Cardiac septum (tissue), 1 donor: Measurements from ENCODE around the gene AP2A2. TPM values are rescaled to one million over a fixed set of nuclear protein-coding genes. Genes with fewer than 3 reads are reported as not detected.

Experiments used
- DNase-seq: peaks from one replicate; pipeline ENCODE4 v3.0.0-alpha.2; 2020; ENCODE audit warnings: low spot score
- intact Hi-C: fragments of 100-400 bp; cut with DNase I; formaldehyde crosslinking; loops from one replicate; pipeline ENCODE4 v1.14.0; 2022
- total RNA-seq: library from RNA; stranded (reverse); fragmentation: NEBNext Ultra II Directional; extraction: Animal tissue kit (Norgen Biotek cat#: 25700); gene quantifications from one replicate; pipeline ENCODE4 v1.2.1, GENCODE V29; 2021
- donor health status: DM: no; HTN: no; CAD: no.

AP2A2 gene
- total RNA-seq, 1 donor from 2014 or later = 40.3 TPM

GRCh38 chr11:914747-915501, 10.7 kb upstream of the AP2A2 start:
- DNase-seq = no peak
- intact Hi-C loops = no loop called here

GRCh38 chr11:917426-917825, 8.2 kb upstream of the AP2A2 start:
- intact Hi-C loops = no loop called here

GRCh38 chr11:921921-922678, 3.6 kb upstream of the AP2A2 start:
- no peak for DNase-seq
- intact Hi-C loops = loop anchor here (5.0 kb wide), 1 partner anchor 130 kb away; no protein-coding TSS in a partner anchor

More at GRCh38 chr11:917426-917825, 8.2 kb upstream of the AP2A2 start:
- no peak for DNase-seq

- no peak for DNase-seq
- intact Hi-C loops = loop anchor here (2.0 to 5.0 kb wide), 2 partner anchors 79 to 128 kb away; no protein-coding TSS in a partner anchor
Observed at GRCh38 chr11:923691-924405, 1.8 kb upstream of the AP2A2 start.

GRCh38 chr11:924406-925157, 1.1 kb upstream of the AP2A2 start:
- DNase-seq = no peak
- intact Hi-C loops = loop anchor here (1.0 to 5.0 kb wide), 3 partner anchors 13 to 128 kb away; no protein-coding TSS in a partner anchor

GRCh38 chr11:925158-925495, 543 bp upstream of the AP2A2 start:
- no peak for DNase-seq

GRCh38 chr11:926341-926916, 759 bp downstream of the AP2A2 start:
- no peak for DNase-seq
- intact Hi-C loops = no loop called here

More at GRCh38 chr11:925158-925495, 543 bp upstream of the AP2A2 start:
- intact Hi-C loops = loop anchor here (1.0 to 2.0 kb wide), 2 partner anchors 14 to 80 kb away; no protein-coding TSS in a partner anchor

- no peak for DNase-seq
- intact Hi-C loops = no loop called here
Observed at GRCh38 chr11:927871-928270, 2.2 kb downstream of the AP2A2 start.

- DNase-seq = no peak
- intact Hi-C loops = no loop called here
Observed at GRCh38 chr11:928786-929185, 3.1 kb downstream of the AP2A2 start.

GRCh38 chr11:929405-929804, 3.7 kb downstream of the AP2A2 start:
- intact Hi-C loops = no loop called here
- no peak for DNase-seq

- no peak for DNase-seq
- intact Hi-C loops = no loop called here
Observed at GRCh38 chr11:931385-931784, 5.7 kb downstream of the AP2A2 start.

GRCh38 chr11:932435-932834, 6.8 kb downstream of the AP2A2 start:
- intact Hi-C loops = no loop called here
- no peak for DNase-seq

GRCh38 chr11:933142-933851, 7.6 kb downstream of the AP2A2 start:
- DNase-seq = no peak

GRCh38 chr11:933936-934335, 8.3 kb downstream of the AP2A2 start:
- DNase-seq = no peak
- intact Hi-C loops = no loop called here

More at GRCh38 chr11:933142-933851, 7.6 kb downstream of the AP2A2 start:
- intact Hi-C loops = no loop called here

GRCh38 chr11:934527-934926, 8.9 kb downstream of the AP2A2 start:
- DNase-seq = no peak
- intact Hi-C loops = no loop called here

- intact Hi-C loops = no loop called here
Observed at GRCh38 chr11:936199-936598, 10.5 kb downstream of the AP2A2 start.

GRCh38 chr11:937841-938261, 12.2 kb downstream of the AP2A2 start:
- intact Hi-C loops = no loop called here
- DNase-seq = no peak

More at GRCh38 chr11:936199-936598, 10.5 kb downstream of the AP2A2 start:
- DNase-seq = no peak

GRCh38 chr11:940496-941135, 14.9 kb downstream of the AP2A2 start:
- DNase-seq = no peak
- intact Hi-C loops = no loop called here
